ENCODE data around the gene SLCO2B1.

Gene SLCO2B1

DNA sequence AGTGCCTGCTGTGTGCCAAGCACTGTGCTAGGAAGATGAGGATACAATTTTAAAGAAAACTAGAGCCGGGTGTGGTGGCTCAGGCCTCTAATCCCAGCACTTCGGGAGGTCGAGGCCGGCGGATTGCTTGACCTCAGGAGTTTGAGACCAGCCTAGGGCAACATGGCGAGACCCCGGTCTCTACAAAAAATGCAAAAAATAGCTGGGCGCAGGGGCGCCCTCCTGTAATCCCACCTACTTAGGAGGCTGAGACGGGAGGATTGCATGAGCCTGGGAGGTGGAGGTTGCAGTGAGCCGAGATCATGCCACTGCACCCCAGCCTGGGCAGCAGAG is 98.0 kb downstream of the SLCO2B1 start:
- DNase-seq (ENCODE audit: low spot score), result no peak

DNA sequence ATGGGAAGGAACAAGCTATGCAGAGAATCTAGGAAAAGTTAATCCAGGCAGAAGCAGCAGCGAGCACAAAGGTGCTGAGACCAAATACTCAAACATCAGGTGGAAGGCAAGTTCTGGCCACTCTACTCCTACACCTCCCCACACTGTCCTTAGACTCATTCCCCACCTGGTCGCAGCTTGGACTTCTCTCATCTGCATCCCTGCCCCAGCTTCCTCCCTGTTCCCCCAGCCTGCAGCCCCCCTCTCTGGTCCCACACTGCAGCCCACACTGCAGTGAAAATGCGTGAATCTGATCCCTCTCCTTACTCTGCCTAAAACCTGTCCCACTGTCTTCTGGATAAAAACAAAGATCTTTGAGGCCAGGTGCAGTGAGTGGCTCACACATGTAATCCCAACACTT is 98.8 kb downstream of the SLCO2B1 start:
- no peak for DNase-seq (ENCODE audit: low spot score)

DNA sequence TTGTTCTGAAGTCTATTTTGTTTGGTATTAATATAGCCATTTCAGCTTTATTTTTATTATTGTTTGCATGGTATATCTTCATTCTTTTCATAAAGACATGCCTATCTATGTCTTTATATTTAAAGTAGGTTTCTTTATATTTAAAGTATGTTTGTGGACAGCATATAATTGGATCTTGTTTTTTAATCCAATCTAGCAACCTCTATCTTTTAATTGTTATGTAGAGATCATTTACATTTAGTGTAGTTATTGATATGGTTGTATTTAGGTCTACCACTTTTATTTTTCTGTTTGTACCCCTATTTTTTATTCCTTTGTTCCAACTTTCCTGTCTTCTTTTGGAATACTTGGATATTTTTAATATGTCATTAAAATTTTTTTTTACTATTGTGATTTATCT is 103.4 kb downstream of the SLCO2B1 start:
- DNase-seq (ENCODE audit: low spot score), result no peak
